ENCODE data around the gene COL17A1. TPM values are rescaled to one million over a fixed set of nuclear protein-coding genes. Genes with fewer than 3 reads are reported as not detected.

Gene COL17A1
- total RNA-seq, 1 donor from 2014 or later: 4.2 TPM

DNA sequence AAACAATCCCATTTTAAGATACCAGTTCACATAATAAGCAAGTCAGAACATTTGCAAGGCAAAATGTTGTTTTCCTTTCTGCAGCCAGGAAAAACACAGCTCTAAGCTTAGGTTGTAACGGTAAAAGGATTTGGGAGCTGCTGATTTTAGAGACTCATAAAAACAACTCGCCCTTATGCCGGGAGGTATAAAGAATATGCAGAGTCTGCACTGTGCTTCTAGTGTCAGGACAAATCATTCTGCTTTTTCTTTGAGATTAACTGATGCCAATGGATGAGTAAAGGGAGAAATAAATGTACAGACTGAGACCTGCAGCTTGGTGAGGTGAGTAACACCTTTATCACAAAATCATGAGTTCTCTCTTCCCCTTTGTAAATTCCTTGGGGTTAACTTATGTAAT, 34.3 kb upstream of the COL17A1 start:
- no peaks in the 10 kb centered on the region for H3K36me3 Mint-ChIP-seq (ENCODE audit: low read depth, unreplicated experiment)
- DNase-seq (ENCODE audit: low spot score): no peak
- H3K4me1 Mint-ChIP-seq (ENCODE audit: unreplicated experiment): peaks cover 19% of the 10 kb centered on the region
- TF ChIP-seq, protein P1, sequence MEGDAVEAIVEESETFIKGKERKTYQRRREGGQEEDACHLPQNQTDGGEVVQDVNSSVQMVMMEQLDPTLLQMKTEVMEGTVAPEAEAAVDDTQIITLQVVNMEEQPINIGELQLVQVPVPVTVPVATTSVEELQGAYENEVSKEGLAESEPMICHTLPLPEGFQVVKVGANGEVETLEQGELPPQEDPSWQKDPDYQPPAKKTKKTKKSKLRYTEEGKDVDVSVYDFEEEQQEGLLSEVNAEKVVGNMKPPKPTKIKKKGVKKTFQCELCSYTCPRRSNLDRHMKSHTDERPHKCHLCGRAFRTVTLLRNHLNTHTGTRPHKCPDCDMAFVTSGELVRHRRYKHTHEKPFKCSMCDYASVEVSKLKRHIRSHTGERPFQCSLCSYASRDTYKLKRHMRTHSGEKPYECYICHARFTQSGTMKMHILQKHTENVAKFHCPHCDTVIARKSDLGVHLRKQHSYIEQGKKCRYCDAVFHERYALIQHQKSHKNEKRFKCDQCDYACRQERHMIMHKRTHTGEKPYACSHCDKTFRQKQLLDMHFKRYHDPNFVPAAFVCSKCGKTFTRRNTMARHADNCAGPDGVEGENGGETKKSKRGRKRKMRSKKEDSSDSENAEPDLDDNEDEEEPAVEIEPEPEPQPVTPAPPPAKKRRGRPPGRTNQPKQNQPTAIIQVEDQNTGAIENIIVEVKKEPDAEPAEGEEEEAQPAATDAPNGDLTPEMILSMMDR (IDR thresholded peaks at IDR 0.05; ENCODE audit: unreplicated experiment): no peak
- no peaks in the 10 kb centered on the region for H3K9me3 Mint-ChIP-seq (ENCODE audit: unreplicated experiment)
- peak overlapping the region; percentile 99 for H3K27ac Mint-ChIP-seq (ENCODE audit: unreplicated experiment)
- peaks cover 8% of the 10 kb centered on the region for H3K27me3 Mint-ChIP-seq (ENCODE audit: unreplicated experiment)
- H3K4me3 Mint-ChIP-seq (ENCODE audit: unreplicated experiment): no peak overlapping the region

DNA sequence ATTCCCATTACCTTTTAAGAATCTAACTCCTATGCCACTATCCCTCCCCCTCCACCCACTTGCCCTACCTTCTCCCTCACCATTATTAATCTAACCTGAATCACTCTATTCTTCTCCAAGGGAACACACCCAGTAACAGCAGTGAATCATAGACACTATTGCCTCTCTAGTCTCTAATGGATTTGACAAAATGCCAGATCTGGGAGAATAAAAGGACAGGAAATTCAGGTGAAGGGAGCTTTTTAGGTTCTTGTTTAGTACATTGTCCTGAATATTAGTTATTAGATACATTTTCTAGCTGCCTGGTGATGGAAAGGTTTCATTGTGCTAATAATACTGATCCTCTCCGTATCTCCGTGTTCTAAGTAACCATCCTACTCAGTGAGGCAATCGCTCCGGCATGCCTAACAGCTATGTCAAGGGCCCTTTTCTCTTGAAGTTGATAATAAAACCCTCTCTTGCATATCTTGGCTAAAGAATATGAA, 32.2 kb upstream of the COL17A1 start:
- DNase-seq (ENCODE audit: low spot score): no peak
- H3K27ac Mint-ChIP-seq (ENCODE audit: unreplicated experiment): no peak overlapping the region
- TF ChIP-seq, protein P1 (IDR thresholded peaks at IDR 0.05; ENCODE audit: unreplicated experiment): no peak
- no peaks in the 10 kb centered on the region for H3K36me3 Mint-ChIP-seq (ENCODE audit: low read depth, unreplicated experiment)
- H3K4me1 Mint-ChIP-seq (ENCODE audit: unreplicated experiment): peaks cover 23% of the 10 kb centered on the region
- H3K27me3 Mint-ChIP-seq (ENCODE audit: unreplicated experiment): peaks cover 8% of the 10 kb centered on the region
- H3K9me3 Mint-ChIP-seq (ENCODE audit: unreplicated experiment): no peaks in the 10 kb centered on the region
- no peak overlapping the region for H3K4me3 Mint-ChIP-seq (ENCODE audit: unreplicated experiment)

DNA sequence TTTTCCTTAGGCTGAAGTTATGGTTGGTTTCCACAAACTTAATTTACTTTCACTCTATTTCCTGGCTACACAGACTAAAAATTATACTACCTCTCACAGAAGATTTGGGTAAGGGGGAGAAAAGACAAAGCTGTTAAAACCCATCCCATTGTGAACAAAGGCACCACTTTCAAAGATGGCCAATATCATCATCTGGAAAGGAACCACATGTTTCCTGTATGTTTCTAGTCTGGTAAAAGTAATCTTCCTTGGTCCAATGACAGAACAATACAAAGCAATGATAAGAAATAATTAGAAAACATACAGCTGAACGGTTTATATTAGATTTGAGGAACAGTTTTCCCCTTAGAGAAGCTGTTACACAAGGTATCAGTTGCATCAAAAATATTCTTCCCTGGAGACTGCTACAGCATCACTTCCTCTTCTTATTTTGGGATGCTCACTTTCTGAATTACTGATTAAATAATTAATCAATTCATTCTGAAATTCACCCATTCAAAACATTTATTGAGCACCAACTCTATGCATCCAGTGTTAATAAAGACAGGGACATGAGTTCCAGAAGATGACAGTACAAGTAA, 27.8 kb upstream of the COL17A1 start:
- Mint-ChIP-seq H3K27me3 (ENCODE audit: unreplicated experiment) (no peaks in the 10 kb centered on the region), H3K9me3 (ENCODE audit: unreplicated experiment) (no peaks in the 10 kb centered on the region), H3K36me3 (ENCODE audit: low read depth, unreplicated experiment) (no peaks in the 10 kb centered on the region), H3K4me3 (ENCODE audit: unreplicated experiment) (no peak overlapping the region), H3K4me1 (ENCODE audit: unreplicated experiment) (peaks cover 14% of the 10 kb centered on the region), H3K27ac (ENCODE audit: unreplicated experiment) (no peak overlapping the region)
- no peak for DNase-seq (ENCODE audit: low spot score)
- TF ChIP-seq, protein P1 (IDR thresholded peaks at IDR 0.05; ENCODE audit: unreplicated experiment): no peak

DNA sequence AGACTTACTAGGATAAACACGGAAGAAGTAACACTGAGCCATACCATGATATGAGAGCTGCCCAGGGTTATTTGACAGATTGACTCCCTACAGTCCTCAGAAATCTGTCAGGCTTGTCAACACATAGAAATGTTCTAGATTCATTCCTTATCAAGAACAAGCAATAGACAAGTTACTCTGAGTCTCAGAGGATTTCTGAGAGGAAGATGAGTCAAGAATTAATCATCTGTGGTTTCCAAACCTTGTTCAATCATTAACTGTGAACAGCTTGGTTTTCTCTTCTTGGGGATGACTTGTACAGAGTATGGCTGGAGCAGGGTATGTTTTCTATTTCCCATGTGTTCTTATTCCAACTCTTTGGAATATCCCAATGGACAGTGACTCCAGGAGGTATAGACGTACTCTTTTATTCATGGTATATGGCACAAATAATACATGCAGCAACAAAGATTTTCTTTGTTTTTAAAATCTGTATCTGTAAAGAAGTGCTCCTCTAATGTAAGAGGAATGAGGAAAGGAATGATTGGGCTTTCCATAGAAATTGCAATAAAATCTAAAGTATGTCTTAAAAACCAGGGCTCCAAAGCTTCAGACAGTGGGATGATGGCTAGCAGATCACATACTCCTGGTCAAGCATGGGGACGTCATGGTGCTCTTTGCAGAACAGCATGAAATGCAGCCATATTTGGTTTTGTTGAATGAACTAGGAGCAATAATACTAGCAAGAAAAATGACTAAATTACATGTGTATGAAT, 24.4 kb upstream of the COL17A1 start:
- H3K27ac Mint-ChIP-seq (ENCODE audit: unreplicated experiment): no peak overlapping the region
- DNase-seq (ENCODE audit: low spot score): no peak
- peaks cover 11% of the 10 kb centered on the region for H3K4me1 Mint-ChIP-seq (ENCODE audit: unreplicated experiment)
- TF ChIP-seq, protein P1 (IDR thresholded peaks at IDR 0.05; ENCODE audit: unreplicated experiment): no peak
- H3K9me3 Mint-ChIP-seq (ENCODE audit: unreplicated experiment): no peaks in the 10 kb centered on the region
- no peak overlapping the region for H3K4me3 Mint-ChIP-seq (ENCODE audit: unreplicated experiment)
- H3K27me3 Mint-ChIP-seq (ENCODE audit: unreplicated experiment): no peaks in the 10 kb centered on the region
- no peaks in the 10 kb centered on the region for H3K36me3 Mint-ChIP-seq (ENCODE audit: low read depth, unreplicated experiment)

DNA sequence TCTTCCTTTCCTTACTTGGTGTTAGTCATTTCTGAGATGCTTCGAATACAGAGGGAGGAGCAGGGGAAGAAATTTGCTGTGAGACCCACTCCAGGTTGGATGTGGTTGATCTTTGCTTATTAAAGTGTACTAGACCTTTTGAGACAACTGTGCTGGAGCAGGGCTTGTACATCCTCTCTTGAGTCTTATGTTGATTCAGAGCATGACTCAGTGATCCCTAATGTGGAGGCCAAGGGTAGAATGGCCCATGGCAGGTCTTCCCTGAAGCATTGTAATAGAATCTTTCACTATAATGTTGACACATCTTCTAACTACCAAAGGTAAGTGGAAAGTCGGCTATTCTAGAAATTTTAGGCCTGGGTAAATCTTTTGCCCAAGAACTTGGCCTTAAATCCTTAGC, 19.2 kb upstream of the COL17A1 start:
- Mint-ChIP-seq H3K4me3 (ENCODE audit: unreplicated experiment) (no peak overlapping the region), H3K27me3 (ENCODE audit: unreplicated experiment) (no peaks in the 10 kb centered on the region), H3K9me3 (ENCODE audit: unreplicated experiment) (no peaks in the 10 kb centered on the region), H3K27ac (ENCODE audit: unreplicated experiment) (no peak overlapping the region), H3K36me3 (ENCODE audit: low read depth, unreplicated experiment) (no peaks in the 10 kb centered on the region), H3K4me1 (ENCODE audit: unreplicated experiment) (no peaks in the 10 kb centered on the region)
- TF ChIP-seq, protein P1 (IDR thresholded peaks at IDR 0.05; ENCODE audit: unreplicated experiment): no peak
- no peak for DNase-seq (ENCODE audit: low spot score)
